ENCODE measurements around the gene PATJ. TPM values are rescaled to one million over a fixed set of nuclear protein-coding genes. Genes with fewer than 3 reads are reported as not detected.
"Not testable (repeated sequence)": the region's sequence is repeated elsewhere in the genome, so short reads cannot be mapped to it uniquely, and the experiment has no call there.

The PATJ gene
- total and polyA plus RNA-seq, 7 donors, result 2.0 to 49.9 (median 17.1) TPM

- no peak for ATAC-seq
- 71 to 74% (median 72%) methylated on average over 7 of the region's 7 CpGs for WGBS, 3 donors
- no peaks in the 10 kb centered on the region for H3K4me1 ChIP-seq
- intact Hi-C loops (cut with DNase I), result no loop called here
- no peak overlapping the region for H3K27ac ChIP-seq
- H3K9me3 ChIP-seq, result no peaks in the 10 kb centered on the region
- no peak overlapping the region for H3K4me3 ChIP-seq
- DNase-seq, result no peak
- no peaks in the 10 kb centered on the region for H3K36me3 ChIP-seq (ENCODE audit: insufficient read depth in 1 of 2, low read depth in 1 of 2)
- H3K27me3 ChIP-seq (ENCODE audit: insufficient read depth in 3 of 3, low read length in 2 of 3), result no peaks in the 10 kb centered on the region
- no peak for TF ChIP-seq CTCF (IDR thresholded peaks at IDR 0.05)
Observed at GRCh38 chr1:62181532-62181931, 439.3 kb downstream of the PATJ start.

GRCh38 chr1:62182157-62182556 is 439.9 kb downstream of the PATJ start:
- DNase-seq; intact Hi-C loops (cut with DNase I); H3K4me1 ChIP-seq; H3K4me3 ChIP-seq; H3K36me3 ChIP-seq (ENCODE audit: insufficient read depth in 1 of 2, low read depth in 1 of 2); H3K9me3 ChIP-seq; H3K27ac ChIP-seq; H3K27me3 ChIP-seq (ENCODE audit: insufficient read depth in 3 of 3, low read length in 2 of 3); ATAC-seq: not testable (repeated sequence)
- WGBS, 3 donors, result 50 to 71% (median 62%) methylated on average over 8 of the region's 8 CpGs

GRCh38 chr1:62183164-62184020 is 441.1 kb downstream of the PATJ start:
- ATAC-seq; intact Hi-C loops (cut with DNase I); H3K27ac ChIP-seq; H3K27me3 ChIP-seq (ENCODE audit: insufficient read depth in 3 of 3, low read length in 2 of 3); DNase-seq; H3K4me3 ChIP-seq; H3K9me3 ChIP-seq; H3K36me3 ChIP-seq (ENCODE audit: insufficient read depth in 1 of 2, low read depth in 1 of 2); H3K4me1 ChIP-seq: not testable (repeated sequence)
- WGBS, 3 donors, result 66 to 68% (median 66%) methylated on average over 11 of the region's 11 CpGs

GRCh38 chr1:62184336-62184735 is 442.1 kb downstream of the PATJ start:
- no peak for TF ChIP-seq CTCF (IDR thresholded peaks at IDR 0.05)
- intact Hi-C loops (cut with DNase I), result no loop called here
- whole genome bisulfite sequencing, 3 donors, result 83 to 95% (median 86%) methylated on average over 7 of the region's 7 CpGs
- H3K4me3 ChIP-seq, result no peak overlapping the region
- no peaks in the 10 kb centered on the region for H3K27me3 ChIP-seq (ENCODE audit: insufficient read depth in 3 of 3, low read length in 2 of 3)
- no peaks in the 10 kb centered on the region for H3K36me3 ChIP-seq (ENCODE audit: insufficient read depth in 1 of 2, low read depth in 1 of 2)
- no peaks in the 10 kb centered on the region for H3K9me3 ChIP-seq
- H3K4me1 ChIP-seq, result no peaks in the 10 kb centered on the region
- no peak overlapping the region for H3K27ac ChIP-seq
- ATAC-seq, result no peak
- DNase-seq, result no peak

GRCh38 chr1:62185233-62185632 is 443.0 kb downstream of the PATJ start:
- H3K4me1 ChIP-seq; H3K9me3 ChIP-seq; H3K27me3 ChIP-seq (ENCODE audit: insufficient read depth in 3 of 3, low read length in 2 of 3); intact Hi-C loops (cut with DNase I); H3K27ac ChIP-seq; ATAC-seq; H3K36me3 ChIP-seq (ENCODE audit: insufficient read depth in 1 of 2, low read depth in 1 of 2); DNase-seq; H3K4me3 ChIP-seq: not testable (repeated sequence)
- WGBS, 3 donors, result 90 to 96% (median 92%) methylated on average over 6 of the region's 6 CpGs

GRCh38 chr1:62185677-62186076 is 443.4 kb downstream of the PATJ start:
- Histone ChIP-seq H3K9me3 (no peaks in the 10 kb centered on the region), H3K4me3 (no peak overlapping the region), H3K27me3 (ENCODE audit: insufficient read depth in 3 of 3, low read length in 2 of 3) (no peaks in the 10 kb centered on the region), H3K36me3 (ENCODE audit: insufficient read depth in 1 of 2, low read depth in 1 of 2) (no peaks in the 10 kb centered on the region), H3K27ac (no peak overlapping the region), H3K4me1 (no peaks in the 10 kb centered on the region)
- 70 to 75% (median 73%) methylated on average over 3 of the region's 3 CpGs for WGBS, 3 donors
- DNase-seq (no peak), ATAC-seq (no peak)
- intact Hi-C loops (cut with DNase I), result no loop called here
- TF ChIP-seq CTCF (IDR thresholded peaks at IDR 0.05), result no peak

Data from psoas muscle (tissue), 8 donors.